ENCODE data around the gene ARID1B. TPM values are rescaled to one million over a fixed set of nuclear protein-coding genes. Genes with fewer than 3 reads are reported as not detected.

The ARID1B gene
- total and polyA plus RNA-seq, 10 of the 15 experiments (the other 5 are each of a cell fraction or from before 2014, with no cell fraction given), result 24.7 to 133 (median 54.6) TPM

GRCh38 chr6:156889469-156889868, 112.3 kb downstream of the ARID1B start (continued):
- TF ChIP-seq ZBTB4 (CRISPR knock-in tag; IDR thresholded peaks at IDR 0.05), result no peak

GRCh38 chr6:156889986-156890385, 112.8 kb downstream of the ARID1B start:
- ChIA-PET POLR2A (interaction anchor here (0.6 kb wide), 1 partner anchor 86 kb away, joined by 3 read pairs; no protein-coding TSS in a partner anchor), CTCF (interaction anchor here (1.5 to 1.8 kb wide), 2 partner anchors 12 to 69 kb away, joined by 3 to 5 read pairs; no protein-coding TSS in a partner anchor), SMC1A (ENCODE audit: uncharacterized antibody, unreplicated experiment) (interaction anchor here (1.0 to 3.5 kb wide), 9 partner anchors 9 to 179 kb away, joined by 3 to 12 read pairs (median 4); no protein-coding TSS in a partner anchor), RAD21 (ENCODE audit: unreplicated experiment) (interaction anchor here (1.3 to 1.9 kb wide), 2 partner anchors 29 to 169 kb away, joined by 5 to 6 read pairs; no protein-coding TSS in a partner anchor)
- H3K79me2 ChIP-seq (ENCODE audit: control insufficient read depth, insufficient read depth, low read length), result peaks cover 79% of the 10 kb centered on the region
- in situ Hi-C loops (cut with MboI), result no loop called here
- FAIRE-seq (no peak), ATAC-seq (no peak), DNase-seq (ENCODE audit: low read depth, low spot score) (no peak)
- H3K4me2 ChIP-seq (ENCODE audit: control insufficient read depth, insufficient read depth), result no peak overlapping the region
- no peak overlapping the region for H3K9ac ChIP-seq (ENCODE audit: control insufficient read depth, insufficient read depth, low read length)
- no peaks in the 10 kb centered on the region for H3K27me3 ChIP-seq (replicated peaks in 1 of 2; ENCODE audit: control insufficient read depth in 2 of 2, insufficient read depth in 2 of 2, low read length in 1 of 2)
- H2AFZ ChIP-seq (ENCODE audit: control insufficient read depth, low read depth, low read length), result no peak overlapping the region
- H3K4me1 ChIP-seq (ENCODE audit: control insufficient read depth, insufficient read depth, low read length), result peaks cover 4% of the 10 kb centered on the region; the same call in 1 of the 2 replicates
- 95% methylated on average over 3 of the region's 3 CpGs for WGBS (ENCODE audit: insufficient coverage, insufficient replicate concordance, low lambda C conversion rate, missing lambda C conversion rate)
- H3K4me3 ChIP-seq, result no peak overlapping the region
- H4K20me1 ChIP-seq (ENCODE audit: control insufficient read depth, insufficient read depth), result no peaks in the 10 kb centered on the region; the same call in 1 of the 2 replicates
- no peaks in the 10 kb centered on the region for H3K36me3 ChIP-seq (ENCODE audit: control insufficient read depth in 2 of 2, insufficient read depth in 2 of 2, low read length in 1 of 2)
- intact Hi-C loops (cut with micrococcal nuclease; ENCODE audit: unreplicated experiment), result no loop called here
- no peaks in the 10 kb centered on the region for H3K9me3 ChIP-seq (replicated peaks; ENCODE audit: control insufficient read depth, insufficient read depth, low read length)
- H3K27ac ChIP-seq (ENCODE audit: control insufficient read depth, insufficient read depth), result no peak overlapping the region
- no peak for TF ChIP-seq TAF1 (IDR thresholded peaks at IDR 0.05; ENCODE audit: borderline replicate concordance, low read depth, low read length)
- no peak for TF ChIP-seq E2F8 (IDR thresholded peaks at IDR 0.05; ENCODE audit: low read depth, partially characterized antibody)
- TF ChIP-seq GABPA (IDR thresholded peaks at IDR 0.05; ENCODE audit: low read depth), result no peak
- TF ChIP-seq USF2 (IDR thresholded peaks at IDR 0.05; ENCODE audit: borderline replicate concordance, low read depth, low read length), result no peak
- TF ChIP-seq TBL1XR1 (IDR thresholded peaks at IDR 0.05; ENCODE audit: low read depth, low read length), result no peak
- TF ChIP-seq HDGF (IDR thresholded peaks at IDR 0.05), result no peak
- no peak for TF ChIP-seq MTA3 (IDR thresholded peaks at IDR 0.05; ENCODE audit: borderline replicate concordance, low read length)
- no peak for TF ChIP-seq E4F1 (IDR thresholded peaks at IDR 0.05; ENCODE audit: borderline replicate concordance, partially characterized antibody)
- no TSS peak for BruUV-seq (replicated peaks)

All from GM12878 (cell line).